ENCODE data around the gene INIP.
A peak's percentile ranks its signal among the peaks of the same experiment; 100 is the strongest.

The INIP gene

DNA sequence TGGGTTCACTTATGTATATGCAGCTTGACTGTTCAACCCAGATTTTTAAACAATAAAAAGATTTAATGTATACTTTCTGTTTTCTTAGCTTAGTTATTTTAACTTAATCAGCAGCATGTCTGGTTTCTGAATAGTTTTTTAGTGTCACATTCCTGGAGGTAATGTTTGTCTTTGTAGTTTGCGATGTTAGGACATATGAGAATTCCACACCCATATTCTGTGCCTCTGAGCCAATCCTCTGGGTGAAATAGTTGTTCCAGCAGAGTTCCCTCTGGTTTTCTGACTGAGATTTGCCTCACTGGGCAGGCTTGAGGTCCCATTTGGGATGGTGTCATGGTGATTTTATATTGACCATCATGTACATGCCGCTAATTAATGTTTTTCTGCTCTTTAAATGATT lies 48.6 kb downstream of the INIP start:
- no peak for DNase-seq

DNA sequence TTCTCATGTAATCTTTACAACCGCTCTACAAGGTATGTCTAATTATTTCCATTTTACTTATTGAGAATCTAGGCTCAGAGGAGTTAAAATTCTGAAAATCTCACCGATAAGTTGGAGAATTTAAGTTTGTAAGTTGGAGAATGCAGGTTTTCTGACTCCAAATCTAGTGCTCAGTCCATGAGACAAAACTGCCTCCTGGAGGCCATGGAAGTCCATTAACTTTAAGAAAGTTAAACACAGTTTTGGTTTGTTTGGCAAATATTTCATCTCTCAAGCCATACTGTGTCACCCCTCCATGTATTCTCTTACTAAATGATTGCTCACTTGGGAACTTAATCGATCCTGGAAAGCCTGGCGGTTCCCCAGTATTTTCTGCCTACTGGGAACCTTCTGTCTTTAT lies 52.6 kb downstream of the INIP start:
- peak; percentile 37 for DNase-seq

DNA sequence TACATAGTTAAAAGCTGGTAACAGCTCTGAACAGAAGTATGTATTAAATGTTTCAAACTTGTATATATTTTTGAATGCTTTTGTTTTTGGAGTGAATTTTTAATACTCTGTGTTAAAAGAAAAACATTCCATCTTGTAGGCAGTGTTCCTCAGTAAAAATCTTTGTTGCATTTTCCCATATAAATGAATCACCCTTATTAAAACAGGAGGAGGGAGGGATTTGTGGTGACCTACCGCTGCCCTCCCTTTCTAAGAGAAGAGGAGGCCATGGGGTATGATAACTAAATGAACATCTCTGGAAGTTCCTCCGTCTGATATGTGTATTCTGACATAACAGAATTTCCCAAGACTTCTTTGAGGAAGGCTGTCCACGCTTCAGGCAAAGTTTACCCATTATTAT lies 53.4 kb downstream of the INIP start:
- no peak for DNase-seq

DNA sequence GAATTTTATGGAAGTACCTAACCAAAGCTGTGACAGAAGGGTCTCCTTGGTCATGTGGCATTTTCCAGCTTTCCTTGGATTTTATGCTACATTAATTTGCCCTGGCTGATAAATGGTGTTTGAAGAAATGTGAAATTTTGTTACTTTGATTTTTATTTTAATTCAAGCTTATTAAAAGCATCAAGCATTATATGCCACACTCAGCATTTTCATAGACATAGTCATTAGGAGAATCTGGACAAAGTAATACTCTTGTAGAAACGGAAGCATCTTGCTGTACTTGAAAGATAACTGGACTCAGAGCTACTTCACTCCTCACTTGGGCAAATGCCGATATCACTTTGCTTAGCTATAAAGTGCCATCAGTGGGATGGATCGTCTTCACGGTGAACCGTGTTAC lies 54.2 kb downstream of the INIP start:
- no peak for DNase-seq

DNA sequence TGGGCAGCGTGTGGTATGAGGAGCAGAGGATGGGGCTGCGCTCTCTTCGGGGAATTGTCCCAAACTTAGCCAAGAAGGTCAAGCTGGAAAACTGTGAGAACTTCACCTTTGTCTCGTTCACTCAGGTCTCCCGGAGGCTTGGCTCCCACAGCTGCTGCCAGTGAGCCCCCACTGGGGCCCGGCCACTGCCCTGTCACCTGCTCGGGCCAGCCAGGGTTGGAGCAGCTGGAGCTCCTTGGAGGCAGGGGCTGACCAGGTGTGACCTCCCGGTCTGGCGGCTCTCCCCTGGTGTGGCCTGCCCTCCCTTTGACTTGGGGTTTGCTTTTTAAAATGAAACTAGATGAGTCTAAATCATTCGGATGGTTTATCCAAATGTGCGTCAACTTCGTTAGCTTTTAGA lies 58.0 kb downstream of the INIP start:
- DNase-seq = no peak

DNA sequence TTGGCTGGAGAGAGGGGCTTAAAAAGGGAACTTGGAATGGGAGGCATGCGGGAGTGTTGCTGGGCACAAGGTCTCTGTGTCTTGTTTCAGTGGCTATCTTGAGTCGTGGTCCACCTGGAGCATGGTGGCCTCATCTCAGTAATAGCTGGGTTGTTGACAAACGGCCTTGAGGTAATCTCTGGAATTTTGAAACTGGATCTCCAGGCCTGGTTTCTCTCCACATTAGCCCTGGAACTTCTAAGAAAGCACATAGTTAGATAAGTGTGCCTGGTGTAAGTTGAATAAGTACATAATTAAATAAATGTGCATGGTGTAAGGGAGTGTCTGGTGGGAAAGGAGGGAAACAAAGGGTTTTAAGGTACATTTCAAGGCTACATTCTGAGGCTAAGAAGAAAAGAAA lies 62.2 kb downstream of the INIP start:
- no peak for DNase-seq

DNA sequence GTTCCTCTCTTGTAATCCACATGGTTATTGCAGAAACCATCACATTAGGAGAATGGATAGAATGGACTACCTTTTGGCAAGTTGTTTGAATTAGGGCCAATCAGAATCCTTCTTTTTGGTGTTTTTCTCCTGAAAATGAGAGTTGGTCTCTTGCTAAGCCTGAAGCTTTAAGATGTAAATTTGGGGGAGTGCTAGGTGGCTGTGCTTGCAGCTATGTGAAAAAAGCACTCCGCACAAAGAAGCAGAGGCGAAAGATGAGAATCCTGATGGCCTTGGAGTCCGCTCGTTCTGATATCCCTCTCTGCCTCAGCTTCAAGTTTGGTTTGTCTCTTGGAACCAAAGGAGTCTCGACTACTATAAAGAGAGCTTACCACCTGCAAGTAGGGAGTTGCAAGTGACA lies 63.6 kb downstream of the INIP start:
- DNase-seq = no peak

DNA sequence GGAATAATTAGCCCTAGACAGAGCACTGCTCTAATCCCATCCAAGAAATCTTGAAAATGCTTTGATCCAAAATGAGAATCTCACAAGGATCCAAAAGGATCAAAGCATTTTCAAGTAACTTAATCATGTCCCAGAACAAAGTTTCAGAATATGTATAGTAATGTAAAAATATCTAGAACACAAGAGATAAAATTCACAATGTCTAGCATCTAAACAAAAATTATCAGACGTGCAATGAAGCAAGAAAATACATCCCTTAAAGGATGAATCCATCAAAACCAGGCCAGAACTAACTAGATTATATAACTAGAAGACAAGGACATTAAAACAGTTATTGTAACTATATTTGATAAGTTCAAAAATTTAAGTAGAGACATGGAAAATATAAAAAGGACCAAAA lies 69.3 kb downstream of the INIP start:
- DNase-seq = no peak

DNA sequence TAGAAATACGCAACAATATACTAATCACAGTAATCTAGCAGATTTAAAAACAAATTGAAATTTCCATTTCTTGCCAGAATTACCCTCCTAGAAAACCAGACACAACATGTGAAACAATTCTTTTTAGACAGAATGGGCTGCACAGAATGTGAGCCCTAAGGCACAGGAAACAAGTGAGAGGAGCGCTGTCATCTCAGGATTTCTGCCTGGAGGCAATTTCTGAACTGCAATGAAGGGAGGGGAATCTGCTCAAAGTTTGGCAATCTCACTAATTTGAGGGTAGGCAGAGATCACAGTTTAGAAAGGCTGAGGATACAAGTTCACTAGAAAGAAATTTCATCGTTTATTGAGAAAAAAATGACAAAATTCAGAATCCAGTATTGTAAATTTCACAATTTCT lies 70.3 kb downstream of the INIP start:
- no peak for DNase-seq

DNA sequence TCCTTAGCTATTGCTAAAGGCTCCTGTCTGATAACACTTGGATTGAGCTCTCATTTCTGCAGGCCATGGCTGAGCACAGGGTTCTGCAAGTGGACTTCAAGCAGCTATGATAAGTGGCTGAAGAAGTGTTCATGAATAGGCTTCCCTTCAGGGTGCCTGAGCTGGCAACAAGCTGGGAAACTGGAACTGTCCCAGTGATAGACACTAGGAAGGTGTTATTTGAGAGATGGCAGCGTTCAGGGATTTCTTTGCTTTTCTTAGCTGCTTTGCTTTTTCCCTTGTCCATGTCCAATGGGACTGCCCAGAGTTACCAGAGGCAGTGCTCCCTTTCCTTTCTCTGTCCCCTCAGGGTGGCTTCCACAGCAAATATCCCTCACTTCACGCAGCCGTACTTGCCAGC lies 75.8 kb downstream of the INIP start:
- no peak for DNase-seq

DNA sequence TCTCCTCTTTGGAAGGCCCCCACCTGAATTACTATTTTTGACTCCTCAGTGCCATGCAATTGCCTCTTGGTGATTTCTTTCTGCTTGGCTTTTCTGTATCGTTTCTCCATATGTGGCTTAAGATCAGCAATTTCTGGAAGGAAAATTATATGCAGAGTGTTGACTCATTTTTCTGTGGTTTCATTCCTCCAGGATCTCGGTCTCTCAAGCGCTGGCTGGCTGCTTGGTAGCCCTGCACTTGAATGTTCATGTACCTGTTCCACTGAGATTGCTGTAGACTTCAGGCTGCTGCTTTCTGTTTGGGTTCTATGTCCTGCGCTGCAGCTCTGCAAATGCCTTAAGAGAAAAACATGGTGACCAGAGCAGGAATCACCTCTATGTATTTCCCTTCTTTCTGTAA lies 77.6 kb downstream of the INIP start:
- DNase-seq = no peak
